ENCODE measurements around the gene TACC2.
A peak's percentile ranks its signal among the peaks of the same experiment; 100 is the strongest.

Gene TACC2, protein sequence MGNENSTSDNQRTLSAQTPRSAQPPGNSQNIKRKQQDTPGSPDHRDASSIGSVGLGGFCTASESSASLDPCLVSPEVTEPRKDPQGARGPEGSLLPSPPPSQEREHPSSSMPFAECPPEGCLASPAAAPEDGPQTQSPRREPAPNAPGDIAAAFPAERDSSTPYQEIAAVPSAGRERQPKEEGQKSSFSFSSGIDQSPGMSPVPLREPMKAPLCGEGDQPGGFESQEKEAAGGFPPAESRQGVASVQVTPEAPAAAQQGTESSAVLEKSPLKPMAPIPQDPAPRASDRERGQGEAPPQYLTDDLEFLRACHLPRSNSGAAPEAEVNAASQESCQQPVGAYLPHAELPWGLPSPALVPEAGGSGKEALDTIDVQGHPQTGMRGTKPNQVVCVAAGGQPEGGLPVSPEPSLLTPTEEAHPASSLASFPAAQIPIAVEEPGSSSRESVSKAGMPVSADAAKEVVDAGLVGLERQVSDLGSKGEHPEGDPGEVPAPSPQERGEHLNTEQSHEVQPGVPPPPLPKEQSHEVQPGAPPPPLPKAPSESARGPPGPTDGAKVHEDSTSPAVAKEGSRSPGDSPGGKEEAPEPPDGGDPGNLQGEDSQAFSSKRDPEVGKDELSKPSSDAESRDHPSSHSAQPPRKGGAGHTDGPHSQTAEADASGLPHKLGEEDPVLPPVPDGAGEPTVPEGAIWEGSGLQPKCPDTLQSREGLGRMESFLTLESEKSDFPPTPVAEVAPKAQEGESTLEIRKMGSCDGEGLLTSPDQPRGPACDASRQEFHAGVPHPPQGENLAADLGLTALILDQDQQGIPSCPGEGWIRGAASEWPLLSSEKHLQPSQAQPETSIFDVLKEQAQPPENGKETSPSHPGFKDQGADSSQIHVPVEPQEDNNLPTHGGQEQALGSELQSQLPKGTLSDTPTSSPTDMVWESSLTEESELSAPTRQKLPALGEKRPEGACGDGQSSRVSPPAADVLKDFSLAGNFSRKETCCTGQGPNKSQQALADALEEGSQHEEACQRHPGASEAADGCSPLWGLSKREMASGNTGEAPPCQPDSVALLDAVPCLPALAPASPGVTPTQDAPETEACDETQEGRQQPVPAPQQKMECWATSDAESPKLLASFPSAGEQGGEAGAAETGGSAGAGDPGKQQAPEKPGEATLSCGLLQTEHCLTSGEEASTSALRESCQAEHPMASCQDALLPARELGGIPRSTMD (N-terminal part only)

GRCh38 chr10:121988361-121989324 is at the start of gene TACC2:
Gene TACC2, plus strand, starts transcription at chr10:121989163. Its CDS starts 32,819 bp downstream, at chr10:122021982.
- DNase-seq = peak in 1 of 2 experiments; percentile 3
- TF ChIP-seq POLR2A (IDR thresholded peaks at IDR 0.05; ENCODE audit: low read length) (no peak), GATA1 (IDR thresholded peaks at IDR 0.05; ENCODE audit: low read depth, low read length) (no peak)

DNA sequence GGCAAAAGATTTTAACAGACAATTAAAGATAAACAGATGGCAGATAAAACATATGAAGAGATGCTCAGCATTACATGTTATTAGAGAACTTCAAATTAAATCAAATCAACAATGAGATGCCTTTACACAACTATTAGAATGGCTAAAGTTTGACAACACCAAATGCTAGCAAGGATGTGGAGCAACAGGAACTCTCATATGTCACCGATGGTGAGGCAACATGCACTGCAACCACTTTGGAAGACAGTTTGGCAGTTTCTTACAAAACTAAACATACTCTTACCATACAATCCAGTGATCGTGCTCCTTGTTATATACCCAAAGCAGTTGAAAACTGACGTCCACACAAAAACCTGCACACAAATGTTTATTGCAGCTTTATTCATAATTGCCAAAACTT is 47.4 kb upstream of the TACC2 start:
- no peak for TF ChIP-seq POLR2A (IDR thresholded peaks at IDR 0.05; ENCODE audit: low read length)
- no peak for TF ChIP-seq GATA1 (IDR thresholded peaks at IDR 0.05; ENCODE audit: low read depth, low read length)
- DNase-seq = no peak

GRCh38 chr10:121942749-121943416 is 46.1 kb upstream of the TACC2 start:
- TF ChIP-seq GATA1 (IDR thresholded peaks at IDR 0.05; ENCODE audit: low read depth, low read length) = no peak
- no peak for DNase-seq

DNA sequence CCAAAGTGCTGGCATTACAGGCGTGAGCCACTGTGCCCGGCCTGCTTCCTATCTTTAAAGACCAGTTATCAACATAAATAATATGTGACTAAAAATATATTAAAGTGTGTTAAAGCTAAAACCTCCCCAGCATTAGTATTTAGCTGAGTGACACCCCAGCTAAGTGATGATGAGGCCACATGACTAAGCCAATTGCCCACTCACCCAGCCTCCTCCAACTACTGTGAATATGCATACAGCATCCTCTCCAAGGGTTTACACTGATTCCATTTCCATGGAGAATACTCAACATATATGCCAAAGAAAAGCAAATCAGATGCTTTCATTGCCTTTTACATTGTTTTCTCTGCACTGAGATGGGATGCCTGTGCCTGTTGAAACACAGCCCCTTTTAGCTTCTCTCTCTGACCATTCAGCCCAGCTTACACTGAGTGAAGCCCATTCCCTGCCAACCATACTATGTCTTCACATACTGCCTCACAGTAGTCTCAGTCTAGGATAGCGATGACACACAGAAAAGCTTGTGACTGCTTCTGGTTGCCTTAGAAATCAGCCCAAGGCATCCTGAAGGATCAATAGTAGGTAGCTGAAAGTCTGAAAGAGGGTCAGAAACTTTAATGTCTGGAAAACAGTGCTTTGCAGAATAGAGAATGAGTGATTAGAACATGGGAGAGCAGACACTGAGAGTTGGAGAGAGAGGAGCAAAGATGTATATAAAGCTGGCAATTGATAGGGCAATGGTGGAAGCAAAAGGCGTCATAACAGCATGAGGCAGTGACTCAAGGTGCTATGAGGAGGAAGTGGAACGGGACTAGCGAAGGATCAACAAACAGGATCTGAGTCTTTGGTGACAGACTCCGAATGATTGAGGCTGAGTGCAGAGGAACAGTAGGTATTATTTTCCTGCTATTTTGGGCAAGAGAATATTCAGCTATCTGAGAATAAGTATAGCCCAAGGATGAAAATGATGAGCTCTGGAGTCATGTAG is 41.3 kb upstream of the TACC2 start:
- TF ChIP-seq POLR2A (IDR thresholded peaks at IDR 0.05; ENCODE audit: low read length) = no peak
- no peak for TF ChIP-seq GATA1 (IDR thresholded peaks at IDR 0.05; ENCODE audit: low read depth, low read length)
- DNase-seq = no peak

DNA sequence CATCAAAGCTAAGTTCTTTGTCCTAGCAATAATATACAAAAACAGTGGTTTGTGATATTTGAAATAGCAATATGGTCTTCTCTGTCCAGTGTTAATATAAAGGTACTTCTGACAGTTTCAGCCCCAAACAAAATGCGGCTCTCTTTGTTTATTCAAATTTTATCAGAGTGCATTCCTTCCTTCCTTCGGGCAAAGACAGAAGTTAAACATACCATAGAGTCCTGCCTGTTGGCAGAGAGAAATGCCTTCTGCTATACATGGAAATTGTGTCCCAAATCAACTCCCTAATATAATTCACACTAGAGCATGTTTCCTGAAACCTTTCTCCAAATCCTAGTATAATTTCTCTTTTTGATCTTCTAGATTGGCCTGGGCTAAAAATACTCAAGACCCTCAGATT is 39.9 kb upstream of the TACC2 start:
- DNase-seq = no peak
- TF ChIP-seq GATA1 (IDR thresholded peaks at IDR 0.05; ENCODE audit: low read depth, low read length) = no peak
- TF ChIP-seq POLR2A (IDR thresholded peaks at IDR 0.05; ENCODE audit: low read length) = no peak

DNA sequence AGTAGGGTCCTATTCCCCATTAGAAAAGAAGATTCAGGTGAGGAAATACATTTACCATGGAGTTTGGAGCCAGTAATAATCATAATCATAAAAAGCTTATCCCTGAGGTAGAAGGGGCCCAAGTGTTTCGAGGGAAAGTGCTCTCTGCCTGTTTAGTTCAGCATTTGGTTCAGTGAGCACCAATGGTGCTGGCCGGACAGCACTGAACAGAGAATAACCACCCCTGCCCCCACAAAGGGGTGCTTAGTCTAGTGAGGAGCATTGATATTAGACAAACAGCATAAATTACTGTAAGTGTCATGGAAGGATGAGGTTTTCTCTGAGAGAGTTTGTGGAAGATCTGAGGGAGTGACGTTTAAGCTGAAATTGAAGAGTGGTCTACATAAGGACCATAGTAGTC is 39.5 kb upstream of the TACC2 start:
- DNase-seq = no peak

DNA sequence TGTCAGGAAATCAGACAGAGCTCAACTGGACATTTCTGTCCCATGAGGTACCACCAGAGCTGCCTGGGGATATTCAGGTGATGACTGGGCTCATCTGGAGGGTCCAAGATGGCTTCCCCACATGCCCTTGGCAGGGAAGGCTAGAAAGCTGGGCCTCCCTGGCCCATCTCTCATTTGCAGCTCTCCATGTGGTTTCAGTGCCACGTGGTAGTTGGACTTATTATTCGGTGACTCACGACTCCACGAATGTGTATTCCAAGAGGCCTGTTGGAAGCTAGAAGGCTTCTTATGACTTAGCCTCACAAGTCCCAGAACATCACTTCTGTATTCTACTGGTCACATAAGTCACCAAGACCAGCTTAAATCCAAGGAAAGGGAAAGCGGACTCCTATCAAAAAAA is 36.7 kb upstream of the TACC2 start:
- DNase-seq = no peak
- TF ChIP-seq GATA1 (IDR thresholded peaks at IDR 0.05; ENCODE audit: low read depth, low read length) (no peak), POLR2A (IDR thresholded peaks at IDR 0.05; ENCODE audit: low read length) (no peak)

More for the DNA sequence above, 39.5 kb upstream of the TACC2 start:
- TF ChIP-seq POLR2A (IDR thresholded peaks at IDR 0.05; ENCODE audit: low read length) (no peak), GATA1 (IDR thresholded peaks at IDR 0.05; ENCODE audit: low read depth, low read length) (no peak)

- TF ChIP-seq GATA1 (IDR thresholded peaks at IDR 0.05; ENCODE audit: low read depth, low read length) = no peak
- no peak for TF ChIP-seq POLR2A (IDR thresholded peaks at IDR 0.05; ENCODE audit: low read length)
- no peak for DNase-seq
Observed at GRCh38 chr10:121956111-121957061, 32.6 kb upstream of the TACC2 start.

- TF ChIP-seq POLR2A (IDR thresholded peaks at IDR 0.05; ENCODE audit: low read length) = no peak
- TF ChIP-seq GATA1 (IDR thresholded peaks at IDR 0.05; ENCODE audit: low read depth, low read length) = no peak
- no peak for DNase-seq
Observed at GRCh38 chr10:121959671-121960070, 29.3 kb upstream of the TACC2 start.

GRCh38 chr10:121961456-121961855 is 27.5 kb upstream of the TACC2 start:
- TF ChIP-seq GATA1 (IDR thresholded peaks at IDR 0.05; ENCODE audit: low read depth, low read length) (no peak), POLR2A (IDR thresholded peaks at IDR 0.05; ENCODE audit: low read length) (no peak)
- DNase-seq = no peak
